UCSD-AML1 (cell line): ENCODE data around the gene ARHGEF28.

Experiments
- DNase-seq: peaks from one replicate; lab custom pipeline; 2025; ENCODE audit not compliant: unreplicated experiment; lab: John Stamatoyannopoulos, UW

ARHGEF28 gene

GRCh38 chr5:73655521-73656160 lies 29.6 kb downstream of the ARHGEF28 start:
- DNase-seq: no peak

DNA sequence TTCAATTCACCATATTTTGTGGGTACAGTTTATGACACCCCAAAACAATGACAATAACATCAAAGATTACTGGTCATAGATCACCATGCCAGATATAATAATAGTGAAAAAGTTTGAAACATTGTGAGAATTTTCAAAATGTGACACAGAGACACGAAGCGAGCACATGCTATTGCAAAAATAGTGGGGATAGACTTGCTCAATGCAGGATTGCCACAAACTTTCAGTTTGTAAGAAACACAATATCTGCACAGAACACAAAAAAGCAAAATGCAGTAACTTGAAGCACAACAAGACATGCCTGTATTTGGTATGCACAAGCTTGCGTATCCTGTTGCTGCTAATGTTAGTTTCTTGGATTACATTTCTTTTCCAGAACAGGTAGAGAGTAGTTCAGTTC lies 35.8 kb downstream of the ARHGEF28 start:
- DNase-seq: no peak

DNA sequence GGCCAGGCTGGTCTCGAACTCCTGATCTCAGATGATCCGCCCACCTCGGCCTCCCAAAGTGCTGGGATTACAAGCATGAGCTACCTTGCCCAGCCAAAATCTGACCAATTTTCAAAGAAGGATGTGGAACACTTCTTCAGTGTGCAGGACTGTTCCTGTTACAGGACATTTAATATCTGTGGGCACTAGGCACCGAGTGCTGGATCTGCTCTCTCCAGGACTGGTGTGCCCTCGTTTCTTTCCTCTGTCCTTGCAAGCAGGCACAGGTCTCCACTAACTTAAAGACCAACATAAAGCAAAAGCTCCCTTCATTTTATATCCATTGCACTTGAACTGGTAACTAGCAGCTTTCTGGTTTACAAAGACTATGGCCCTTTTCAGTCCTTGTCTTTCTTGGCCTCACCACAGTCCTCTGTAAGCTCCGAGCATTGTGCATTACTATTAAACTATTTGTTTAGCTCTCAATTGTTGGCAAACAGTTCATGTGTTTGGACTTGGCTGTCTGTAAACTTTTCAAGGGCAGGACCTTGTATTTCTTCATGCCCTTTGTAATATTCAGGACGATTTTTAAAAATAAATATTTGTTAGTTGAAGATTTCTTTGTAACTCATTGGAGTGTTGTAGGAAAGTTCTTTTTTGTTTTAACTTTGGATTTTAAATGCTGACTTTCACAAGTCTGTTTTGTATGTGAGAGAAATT lies 37.3 kb downstream of the ARHGEF28 start:
- DNase-seq: no peak

DNA sequence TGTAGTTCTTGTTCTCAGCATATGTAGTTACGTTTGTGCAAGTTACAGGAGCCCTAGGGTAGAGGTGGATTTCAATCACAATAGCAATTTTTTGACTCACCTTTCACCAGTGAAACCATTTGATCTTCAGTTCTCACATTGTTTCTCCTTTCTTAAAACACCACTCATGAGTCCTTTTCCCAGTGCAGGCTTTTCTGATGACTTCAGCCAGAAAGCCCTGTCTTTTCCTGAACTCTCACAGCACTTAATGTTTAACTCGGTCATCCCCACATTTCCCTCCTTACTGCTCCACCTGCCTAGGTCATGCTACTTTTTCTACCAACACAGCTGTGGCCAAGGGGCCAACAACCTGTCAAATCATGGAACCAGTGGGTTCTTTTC lies 37.9 kb downstream of the ARHGEF28 start:
- no peak for DNase-seq

DNA sequence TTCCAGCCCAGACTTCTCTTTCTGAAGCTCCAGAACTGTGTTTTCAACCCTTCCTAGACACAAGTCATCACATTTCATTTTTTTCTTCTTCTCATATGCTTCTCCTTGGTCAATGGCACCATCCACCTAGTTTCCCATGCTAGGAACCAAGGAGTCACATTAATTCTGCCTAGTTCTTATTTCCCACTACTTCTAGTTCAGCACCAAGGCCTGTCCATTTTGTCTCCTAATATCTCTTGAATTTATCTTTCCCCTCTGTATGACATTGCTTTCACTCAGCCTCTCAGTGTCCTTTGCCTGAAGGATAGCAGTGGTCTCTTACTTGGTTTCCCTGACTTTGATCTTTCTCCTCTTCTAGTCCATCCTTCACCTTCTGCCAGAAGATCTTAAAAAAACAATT lies 38.8 kb downstream of the ARHGEF28 start:
- no peak for DNase-seq

DNA sequence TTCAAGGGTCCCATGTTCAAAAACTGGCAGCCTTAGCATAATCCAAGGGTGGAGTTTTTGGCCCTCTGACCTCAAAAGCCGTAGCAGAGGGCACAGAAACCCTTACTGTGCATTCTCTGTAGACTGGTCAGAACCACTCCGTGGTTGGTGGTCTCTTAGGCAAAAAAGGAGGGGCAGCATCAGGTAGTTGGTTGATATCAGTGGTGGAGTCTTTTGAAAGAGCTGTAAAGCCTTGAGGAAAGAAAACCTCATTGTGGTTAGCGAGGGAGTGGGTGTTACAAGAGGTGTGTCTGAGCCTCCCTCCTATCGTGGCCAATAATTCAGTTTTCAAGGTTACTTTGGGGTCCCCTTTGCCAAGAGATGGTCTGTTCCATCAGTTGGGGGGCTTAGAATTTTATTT lies 40.9 kb downstream of the ARHGEF28 start:
- DNase-seq: no peak

DNA sequence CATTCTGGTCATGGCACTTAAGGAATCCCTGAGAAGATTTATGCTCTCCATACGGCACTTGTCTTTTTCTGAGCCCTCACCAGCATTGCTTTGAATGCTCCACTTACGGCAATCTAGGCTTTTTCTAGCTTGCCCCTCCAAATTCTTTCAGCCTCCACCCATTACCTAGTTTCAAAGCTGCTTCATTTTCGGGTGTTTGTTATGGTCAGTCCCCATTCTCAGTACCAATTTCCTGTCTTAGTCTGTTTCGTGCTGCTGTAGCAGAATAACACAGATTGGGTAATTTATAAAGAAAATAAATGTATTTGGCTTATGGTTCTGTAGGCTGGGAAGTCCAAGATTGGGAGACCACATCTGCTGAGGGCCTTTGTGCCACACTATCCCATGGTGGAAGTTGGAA lies 42.0 kb downstream of the ARHGEF28 start:
- DNase-seq: no peak

DNA sequence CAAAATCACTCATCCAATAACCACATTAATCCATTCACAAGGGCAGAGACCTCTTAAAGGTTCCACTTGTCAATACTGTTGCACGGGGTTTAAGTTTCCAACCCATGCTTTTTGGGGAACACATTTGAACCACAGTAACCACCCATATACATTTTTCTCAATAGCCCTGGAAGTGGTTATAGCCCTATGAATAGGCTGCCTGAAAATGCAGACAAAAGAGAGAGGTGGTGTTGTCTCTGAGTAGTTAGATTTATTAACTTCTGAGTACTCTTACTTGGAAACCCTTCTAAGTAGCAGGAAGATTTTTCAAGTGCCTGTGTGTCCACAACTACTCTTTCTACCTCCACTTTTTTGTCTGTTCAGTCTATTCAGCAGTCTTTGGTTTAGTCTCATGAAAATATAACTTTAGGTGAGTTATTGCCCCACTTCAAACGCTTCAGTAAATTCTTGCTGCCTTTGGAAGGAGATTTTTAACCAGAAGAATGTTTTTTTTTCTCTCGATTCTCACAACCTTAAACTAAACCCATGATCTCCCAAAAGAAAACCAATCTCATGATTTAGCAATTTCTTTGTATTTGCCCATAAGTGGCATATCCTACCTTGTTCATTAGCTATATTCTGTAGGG lies 42.6 kb downstream of the ARHGEF28 start:
- DNase-seq: no peak

DNA sequence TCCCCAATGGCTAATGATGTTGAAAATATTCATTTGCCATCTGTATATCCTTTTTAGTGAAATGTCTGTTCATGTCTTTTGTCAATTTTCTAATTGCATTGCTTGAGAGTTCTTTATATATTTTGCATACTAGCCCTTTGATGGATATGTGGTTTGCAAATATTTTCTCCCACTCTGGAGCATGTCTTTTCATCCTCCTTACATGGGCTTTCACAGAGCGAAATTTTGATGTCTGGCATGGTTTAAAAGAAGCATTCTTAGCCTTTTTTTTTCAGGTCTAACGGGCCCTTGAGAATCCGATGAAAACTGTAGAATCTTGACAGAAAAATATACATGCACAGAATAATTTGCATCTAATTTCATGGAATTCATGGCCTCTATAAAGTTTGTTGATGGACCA lies 44.7 kb downstream of the ARHGEF28 start:
- no peak for DNase-seq

- DNase-seq: no peak
Observed at GRCh38 chr5:73672132-73672531, 46.1 kb downstream of the ARHGEF28 start.

- no peak for DNase-seq
Observed at GRCh38 chr5:73673161-73673591, 47.2 kb downstream of the ARHGEF28 start.

DNA sequence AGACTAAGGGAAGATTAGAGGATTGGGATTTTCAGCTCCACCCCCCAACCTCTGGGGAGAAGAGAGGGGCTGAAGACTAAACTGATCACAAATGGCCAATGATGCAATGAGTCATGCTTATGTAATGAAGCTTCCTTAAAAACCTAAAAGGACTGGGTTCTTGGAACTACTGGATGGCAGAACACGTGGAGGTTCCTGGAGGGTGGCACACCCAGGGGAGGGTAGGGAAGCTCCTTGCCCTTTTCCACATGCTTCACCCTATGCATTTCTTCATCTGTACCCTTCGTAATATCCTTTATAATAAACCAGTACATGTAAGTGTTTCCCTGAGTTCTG lies 48.6 kb downstream of the ARHGEF28 start:
- no peak for DNase-seq

- no peak for DNase-seq
Observed at GRCh38 chr5:73678322-73678740, 52.3 kb downstream of the ARHGEF28 start.

DNA sequence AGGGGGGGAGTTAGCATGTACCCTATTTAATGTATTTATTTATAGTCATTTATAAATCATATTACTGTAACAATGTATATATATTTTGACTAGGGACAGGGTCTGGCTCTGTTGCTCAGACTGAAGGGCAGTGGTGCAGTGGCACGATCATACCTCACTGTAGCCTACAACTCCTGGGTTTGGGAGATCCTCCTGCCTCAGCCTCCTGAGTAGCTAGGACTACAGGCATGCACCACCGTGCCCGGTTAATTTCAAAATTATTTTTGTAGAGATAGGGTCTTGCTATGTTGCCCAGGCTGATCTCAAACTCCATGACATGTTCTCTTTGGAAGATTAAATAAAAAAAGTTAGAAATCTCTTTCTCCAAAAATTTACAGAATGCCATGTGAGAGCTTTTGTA lies 52.8 kb downstream of the ARHGEF28 start:
- DNase-seq: no peak

GRCh38 chr5:73682176-73682575 lies 56.2 kb downstream of the ARHGEF28 start:
- no peak for DNase-seq

DNA sequence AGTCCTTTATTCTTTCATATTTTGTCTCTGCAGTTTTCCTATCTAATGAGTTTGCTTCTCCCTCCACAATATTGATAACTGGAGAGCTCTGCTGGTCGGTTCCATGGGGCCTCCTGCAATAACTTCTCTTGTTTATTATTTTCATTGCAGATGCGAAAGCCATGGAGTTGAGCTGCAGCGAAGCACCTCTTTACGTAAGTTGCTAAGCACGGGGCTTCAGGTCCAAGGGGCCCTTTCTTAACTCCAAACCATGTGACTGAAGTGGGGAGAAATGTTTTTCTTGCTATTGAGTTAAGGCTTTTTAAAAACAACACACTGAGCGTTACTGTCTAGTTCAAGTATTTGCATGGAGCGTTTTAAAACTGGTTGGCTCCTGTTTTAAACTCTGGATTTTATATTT lies 58.7 kb downstream of the ARHGEF28 start:
- DNase-seq: no peak

DNA sequence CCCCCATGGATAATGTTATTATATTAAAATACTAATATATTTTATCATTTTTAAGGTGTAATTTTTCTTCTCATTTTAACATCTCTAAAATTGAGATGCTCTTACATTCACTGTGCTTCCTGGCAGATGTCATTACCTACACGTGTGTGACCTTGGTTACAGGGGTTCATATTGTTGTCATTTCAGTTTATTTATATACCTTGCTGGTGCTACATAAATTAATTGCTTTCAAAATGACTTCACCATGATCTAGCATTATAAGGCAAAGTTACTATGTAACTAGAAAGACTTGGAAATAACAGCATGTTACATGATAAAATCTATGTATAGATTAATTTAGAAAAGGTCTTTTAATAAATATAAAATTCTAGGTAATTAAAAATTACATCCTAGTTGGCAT lies 60.9 kb downstream of the ARHGEF28 start:
- no peak for DNase-seq

GRCh38 chr5:73687357-73687756 lies 61.4 kb downstream of the ARHGEF28 start:
- DNase-seq: no peak

- no peak for DNase-seq
Observed at GRCh38 chr5:73690015-73690414, 64.0 kb downstream of the ARHGEF28 start.

- no peak for DNase-seq
Observed at GRCh38 chr5:73691302-73692080, 65.5 kb downstream of the ARHGEF28 start.

DNA sequence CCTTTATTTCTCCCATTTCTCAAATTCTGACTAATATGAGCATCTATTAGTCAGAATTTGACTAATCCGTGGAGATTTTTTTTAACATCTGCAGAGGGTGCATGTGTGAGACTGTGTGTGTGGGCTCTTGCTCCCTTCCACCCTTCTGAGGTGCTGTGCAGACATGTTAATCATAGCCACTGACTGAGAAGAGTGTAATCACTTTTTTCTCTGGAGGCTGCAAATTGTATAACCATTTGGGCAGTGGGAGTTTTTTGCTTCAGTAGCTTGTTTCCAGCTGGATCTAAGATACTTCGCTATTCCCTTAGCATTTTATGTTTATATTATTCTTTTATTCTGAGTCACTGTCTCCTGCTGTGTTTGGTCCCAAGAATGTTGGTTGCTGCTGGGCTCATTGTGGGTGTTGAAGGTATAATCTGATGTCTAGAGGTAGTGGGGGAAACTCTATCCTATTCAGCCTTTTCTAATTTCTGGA lies 66.2 kb downstream of the ARHGEF28 start:
- no peak for DNase-seq

GRCh38 chr5:73692981-73693380 lies 67.0 kb downstream of the ARHGEF28 start:
- DNase-seq: no peak
